ENCODE measurements around the gene VCP.
A peak's percentile ranks its signal among the peaks of the same experiment; 100 is the strongest.

VCP gene

GRCh38 chr9:35072461-35073278 lies at the start of gene VCP:
Gene VCP (minus strand): TSS chr9:35072625. CDS start chr9:35072353, 272 bp downstream.
- peak; percentile 99 for DNase-seq

DNA sequence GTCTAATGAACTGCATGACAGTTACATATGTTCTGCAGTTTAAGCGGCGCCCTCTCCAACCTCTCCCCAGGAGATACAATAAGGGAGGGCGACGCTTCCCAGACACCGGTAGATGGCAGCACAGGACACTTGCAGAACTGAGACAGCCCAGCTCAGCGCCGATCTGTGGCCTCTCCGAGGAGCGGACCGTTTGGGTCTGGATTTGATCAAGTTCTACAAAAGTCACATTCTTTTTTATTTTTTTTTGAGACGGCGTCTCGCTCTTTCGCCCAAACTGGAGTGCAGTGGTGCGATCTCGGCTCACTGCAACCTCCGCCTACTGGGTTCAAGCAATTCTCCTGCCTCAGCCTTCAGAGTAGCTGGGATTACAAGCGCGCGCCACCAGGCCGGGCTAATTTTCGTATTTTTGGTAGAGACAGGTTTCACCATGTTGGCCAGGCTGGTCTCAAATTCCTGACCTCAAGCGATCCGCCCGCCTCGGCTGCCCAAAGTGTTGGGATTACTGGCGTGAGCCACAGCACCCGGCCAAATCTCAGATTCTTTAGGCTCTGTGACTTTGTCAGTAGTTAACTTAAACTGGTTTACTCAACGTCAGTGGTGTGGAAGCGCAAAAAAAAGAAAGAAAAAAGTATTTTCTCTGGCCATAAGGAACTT lies 44.6 kb upstream of the VCP start:
- peak; percentile 92 for DNase-seq

DNA sequence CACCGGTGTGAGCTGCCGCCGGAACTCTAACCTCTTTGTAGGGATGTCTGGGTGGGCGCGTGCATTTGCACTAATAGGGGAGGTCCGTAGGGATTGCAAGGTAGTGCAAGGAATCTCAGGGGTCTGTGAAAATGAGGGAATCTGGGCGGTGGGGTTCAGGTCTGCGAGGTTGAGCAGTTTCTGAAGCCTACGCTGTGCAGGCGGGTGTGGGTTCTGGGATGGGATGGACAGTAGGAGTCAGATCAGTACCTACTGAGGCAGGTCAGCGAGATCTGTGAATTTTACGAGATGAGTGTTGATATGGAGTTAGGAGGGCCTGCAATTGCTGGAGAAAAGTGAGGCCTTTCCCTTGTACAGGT lies 44.1 kb upstream of the VCP start:
- no peak for DNase-seq

- peak; percentile 93 for DNase-seq
These were observed 43.5 kb upstream of the VCP start, which contains the start of gene ATOSB for GRCh38 chr9:35115680-35116538. Gene ATOSB (minus strand): TSS chr9:35115862. CDS start chr9:35108274, 7,588 bp downstream.

- DNase-seq, result peak; percentile 52
These were observed 42.6 kb upstream of the VCP start for GRCh38 chr9:35114840-35115628.

DNA sequence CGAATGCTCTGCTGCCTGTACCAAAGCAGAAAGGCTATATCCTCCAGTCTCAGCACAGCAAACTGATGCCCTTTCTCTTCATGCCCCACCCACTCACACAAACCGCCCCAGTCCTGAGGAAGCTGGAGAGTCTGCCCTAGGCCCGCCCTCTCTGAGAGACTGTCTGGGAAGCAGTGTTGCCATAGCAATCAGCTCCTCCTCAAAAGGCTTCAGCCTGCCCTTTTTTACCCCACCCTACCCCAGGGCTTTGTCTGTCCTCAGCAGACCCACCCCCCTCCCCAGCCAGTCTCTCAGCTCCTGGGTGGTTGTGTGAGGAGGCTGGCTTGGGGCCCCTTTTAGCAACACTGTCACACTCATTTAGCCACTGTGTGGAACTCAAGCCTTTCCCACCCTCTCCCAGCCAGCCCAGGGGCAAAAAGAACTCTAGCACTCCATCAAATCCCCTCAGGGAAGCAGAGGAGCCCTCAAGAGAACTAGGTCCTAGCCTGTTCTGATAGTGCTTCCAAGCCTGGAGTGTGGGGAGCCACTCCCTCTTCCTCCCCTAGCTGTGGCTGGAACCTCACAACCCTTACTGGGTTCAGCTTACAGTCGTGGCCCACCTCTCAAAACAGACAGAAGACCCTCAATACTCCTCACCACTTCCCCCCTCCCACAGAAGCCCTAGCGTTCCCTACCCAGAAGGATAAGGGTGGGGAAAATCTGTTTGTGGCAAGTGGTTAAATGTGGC lies 41.9 kb upstream of the VCP start:
- peak; percentile 89 for DNase-seq

DNA sequence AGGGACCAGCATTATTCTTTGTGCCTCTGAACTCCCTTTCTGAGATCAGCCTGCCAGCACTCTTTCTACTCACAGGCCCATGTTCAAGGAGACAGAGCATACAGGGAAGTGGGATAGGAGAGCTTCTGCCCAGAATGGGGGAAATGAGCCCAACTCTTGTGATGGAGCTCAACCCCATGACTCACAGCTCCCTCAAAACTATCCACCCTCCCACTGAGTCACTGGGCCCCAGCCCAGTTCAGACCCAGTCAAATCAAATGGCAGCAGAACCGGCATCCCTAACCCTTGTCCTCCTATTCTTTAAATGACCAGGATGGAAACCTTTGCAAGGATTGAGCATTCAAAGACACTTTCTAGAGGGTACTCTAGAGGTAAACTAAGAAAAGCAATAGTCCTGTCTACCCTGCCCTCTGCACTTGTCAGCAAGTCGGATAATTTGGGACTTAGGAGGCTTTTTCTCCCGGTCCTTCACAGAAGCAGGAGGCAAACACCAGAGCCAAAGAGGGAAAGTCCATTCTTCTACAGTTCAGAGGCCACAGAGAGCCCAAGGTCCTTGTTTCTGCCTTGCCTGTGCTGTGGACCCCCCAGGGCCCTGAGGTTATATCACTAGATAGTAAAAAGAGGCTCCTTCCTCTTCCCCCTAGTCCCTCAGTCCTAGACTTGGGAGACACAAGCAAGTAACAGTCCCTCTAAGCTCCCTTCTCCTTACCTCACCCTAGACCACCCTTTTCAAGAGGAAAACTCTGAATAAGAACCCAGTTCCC lies 40.0 kb upstream of the VCP start:
- DNase-seq, result peak; percentile 26

- DNase-seq, result peak; percentile 98
These were observed 38.8 kb upstream of the VCP start for GRCh38 chr9:35111001-35111933.

GRCh38 chr9:35110327-35110761 lies 37.9 kb upstream of the VCP start:
- DNase-seq, result no peak

- DNase-seq, result no peak
These were observed 36.6 kb upstream of the VCP start for GRCh38 chr9:35108946-35109575.

DNA sequence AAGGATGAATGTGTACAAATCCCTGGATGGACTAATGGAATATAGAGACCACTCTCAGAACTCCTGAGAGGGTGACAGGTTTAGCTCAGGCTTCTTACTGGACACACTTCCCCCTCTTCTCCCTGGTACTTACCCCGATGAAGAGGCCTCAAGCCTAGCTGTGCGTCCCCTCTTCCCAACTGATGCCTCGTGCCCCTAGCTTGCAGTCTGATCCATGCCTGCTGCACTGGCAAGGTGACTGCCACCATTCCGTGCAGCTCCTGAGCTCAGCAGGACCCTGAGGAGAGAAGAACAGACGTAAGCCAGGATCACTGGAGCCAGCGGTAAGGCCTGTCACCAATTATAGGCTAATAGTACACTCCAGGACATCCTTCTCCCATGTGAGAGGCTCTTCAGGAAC lies 36.0 kb upstream of the VCP start:
- no peak for DNase-seq

- DNase-seq, result no peak
These were observed 35.2 kb upstream of the VCP start for GRCh38 chr9:35107297-35108290.

- DNase-seq, result no peak
These were observed 33.9 kb upstream of the VCP start for GRCh38 chr9:35106343-35106730.

GRCh38 chr9:35105571-35106342 lies 33.3 kb upstream of the VCP start:
- no peak for DNase-seq

DNA sequence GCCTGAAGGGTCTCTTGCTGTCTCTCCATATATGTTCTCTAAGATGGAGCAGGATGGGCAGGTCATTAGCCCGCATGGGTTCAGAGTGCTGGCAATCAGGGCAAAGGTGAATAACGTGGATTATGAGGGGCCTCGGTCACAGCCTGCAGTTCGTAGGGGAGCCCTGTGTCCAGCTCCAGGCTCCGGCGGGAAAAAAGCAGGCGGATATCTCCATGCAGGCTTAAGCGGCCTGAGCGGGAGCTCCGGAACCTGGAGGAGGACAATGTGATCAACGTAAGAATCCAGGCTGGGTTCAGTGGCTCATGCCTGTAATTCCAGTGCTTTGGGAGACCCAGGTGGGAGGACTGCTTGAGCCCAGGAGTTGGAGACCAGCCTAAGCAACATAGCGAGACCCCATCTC lies 32.7 kb upstream of the VCP start:
- no peak for DNase-seq

GRCh38 chr9:35104586-35104985 lies 32.2 kb upstream of the VCP start:
- DNase-seq, result no peak

- no peak for DNase-seq
These were observed 31.3 kb upstream of the VCP start for GRCh38 chr9:35103660-35104191.
